A549 (cell line): ENCODE data around the gene MAL. TPM values are rescaled to one million over a fixed set of nuclear protein-coding genes. Genes with fewer than 3 reads are reported as not detected.

Source experiments
- ATAC-seq, 2 experiments: fragments of 200-7000 bp in 1 of 2; fragments of >200 bp in 1 of 2; cut with Nextera tagmentation in 1 of 2; cut with Tn5 transposase in 1 of 2; 3 replicates each; pipeline versions ENCODE4 v1.8.0 to v1.9.1; 2018 to 2020; ENCODE audit warnings: mild to moderate bottlenecking in 1 of 2, moderate library complexity in 1 of 2
- CTCF ChIA-PET: fragments of 300-600 bp; sonication (Branson Sonifier 250); formaldehyde crosslinking; extraction: SDS; loops from one replicate; lab custom pipeline; 2021; ENCODE audit warnings: antibody characterized with exemption, inconsistent platforms; lab: Yijun Ruan, JAX
- POLR2A ChIA-PET: fragments of 350-600 bp; formaldehyde crosslinking; extraction: SDS; loops from one replicate; lab custom pipeline; 2021; ENCODE audit warnings: antibody characterized with exemption, inconsistent platforms; lab: Yijun Ruan, JAX
- DNase-seq, 2 experiments: peaks; one replicate each; pipeline versions ENCODE4 v3.0.0 to v3.0.0-alpha.2; 2011 to 2016; ENCODE audit warnings: low read depth in 1 of 2, low spot score in 1 of 2
- FAIRE-seq: peaks from 2 replicates; lab custom pipeline; 2011; peaks lifted over from hg19 to GRCh38; lab: Jason Lieb, UNC
- H3K27ac ChIP-seq, 2 experiments: fragments of >200 bp; sonication (Bioruptor Twin); formaldehyde crosslinking; 3 replicates each; pipeline ENCODE4 v1.5.1; 2016 to 2017
- H3K4me1 ChIP-seq: fragments of >200 bp; sonication (Bioruptor Twin); formaldehyde crosslinking; 3 replicates; pipeline ENCODE4 v1.6.1; 2016
- H3K4me2 ChIP-seq: fragments of >200 bp; sonication (Bioruptor Twin); formaldehyde crosslinking; 3 replicates; pipeline ENCODE4 v1.6.1; 2016
- H3K4me3 ChIP-seq: fragments of >200 bp; sonication (Bioruptor Twin); formaldehyde crosslinking; 3 replicates; pipeline ENCODE4 v1.5.1; 2016
- H3K9me3 ChIP-seq: fragments of >200 bp; sonication (Bioruptor Twin); formaldehyde crosslinking; 3 replicates; pipeline ENCODE4 v1.6.1; 2016
- CHD2 ChIP-seq: fragments of 150-350 bp; IDR thresholded peaks from 2 replicates; pipeline ENCODE4 v1.6.1; 2014; ENCODE audit warnings: low read length; ENCODE audit not compliant: partially characterized antibody
- EHF ChIP-seq: fragments of 250-450 bp; sonication (Bioruptor Pico); IDR thresholded peaks from 2 replicates; pipeline ENCODE4 v1.5.0; 2020; ENCODE audit warnings: mild to moderate bottlenecking
- EHMT2 ChIP-seq: fragments of 200-600 bp; sonication (generic); IDR thresholded peaks from 2 replicates; pipeline ENCODE4 v1.6.1; 2016; ENCODE audit warnings: antibody characterized with exemption, low read depth, mild to moderate bottlenecking, moderate library complexity
- ESRRA ChIP-seq: fragments of 150-350 bp; IDR thresholded peaks from 2 replicates; pipeline ENCODE4 v1.6.1; 2014; ENCODE audit warnings: mild to moderate bottlenecking, low read length, borderline replicate concordance
- HDAC2 ChIP-seq: fragments of 200-600 bp; sonication (generic); IDR thresholded peaks from 2 replicates; pipeline ENCODE4 v1.6.1; 2016
- HOXA7 ChIP-seq: fragments of 250-450 bp; sonication (Bioruptor Pico); IDR thresholded peaks from 2 replicates; pipeline ENCODE4 v1.5.0; 2020; ENCODE audit warnings: mild to moderate bottlenecking, moderate library complexity
- HOXB13 ChIP-seq: fragments of 250-450 bp; sonication (Bioruptor Pico); IDR thresholded peaks from 2 replicates; pipeline ENCODE4 v1.5.0; 2020; ENCODE audit warnings: low read depth, mild to moderate bottlenecking, moderate library complexity
- HOXB5 ChIP-seq: fragments of 250-450 bp; sonication (Bioruptor Pico); IDR thresholded peaks from 2 replicates; pipeline ENCODE4 v1.5.0; 2020; ENCODE audit warnings: mild to moderate bottlenecking, moderate library complexity
- JUNB ChIP-seq: fragments of >200 bp; sonication (Bioruptor Twin); formaldehyde crosslinking; IDR thresholded peaks from 2 replicates; pipeline ENCODE4 v1.6.1; 2016
- MAZ ChIP-seq: fragments of 150-350 bp; IDR thresholded peaks from 2 replicates; pipeline ENCODE4 v1.6.1; 2014; ENCODE audit warnings: antibody characterized with exemption, low read depth, low read length, borderline replicate concordance
- NFE2L2 ChIP-seq: fragments of 150-350 bp; conservative IDR thresholded peaks from 2 replicates; pipeline ENCODE4 v1.6.1; 2014; ENCODE audit warnings: low read length
- POLR2A ChIP-seq: IDR thresholded peaks from 2 replicates; pipeline ENCODE4 v1.6.1; 2012; ENCODE audit warnings: mild to moderate bottlenecking, low read length
- POLR2AphosphoS2 ChIP-seq: conservative IDR thresholded peaks from 2 replicates; pipeline ENCODE4 v1.6.1; 2012; ENCODE audit warnings: low read length, improper control_type of control experiment, inconsistent platforms
- RARB ChIP-seq: fragments of 250-450 bp; sonication (Bioruptor Pico); IDR thresholded peaks from 2 replicates; pipeline ENCODE4 v1.8.0; 2021; ENCODE audit warnings: mild to moderate bottlenecking, moderate library complexity
- RCOR1 ChIP-seq: fragments of 150-350 bp; IDR thresholded peaks from 2 replicates; pipeline ENCODE4 v1.6.1; 2014; ENCODE audit warnings: antibody characterized with exemption, low read length, low read depth
- RNF2 ChIP-seq: fragments of 200-600 bp; sonication (generic); IDR thresholded peaks from 2 replicates; pipeline ENCODE4 v1.6.1; 2016; ENCODE audit warnings: low read depth, mild to moderate bottlenecking, antibody characterized with exemption, moderate library complexity, borderline replicate concordance
- SMC3 ChIP-seq: fragments of >200 bp; sonication (Bioruptor Twin); formaldehyde crosslinking; IDR thresholded peaks from 3 replicates; pipeline ENCODE4 v1.6.1; 2018; ENCODE audit warnings: inconsistent platforms
- ZNF302 ChIP-seq: fragments of 250-450 bp; sonication (Bioruptor Pico); IDR thresholded peaks from 2 replicates; pipeline ENCODE4 v1.9.0; 2021; ENCODE audit warnings: inconsistent platforms, mild to moderate bottlenecking, moderate library complexity
- WGBS: methylation state at CpG from one replicate; pipeline ENCODE4 v1.1.6; 2017; ENCODE audit errors: missing lambda C conversion rate; 5-methylcytosine and 5-hydroxymethylcytosine counted together
- polyA plus RNA-seq, 4 experiments: library from polyadenylated mRNA; depleted of rRNA in 3 of 4; stranded (reverse); fragments of >200 nt; fragmentation: RNase III in 1 of 4; extraction: RNeasy Plus Mini Kit Qiagen cat#74134 plus additional on column Dnase treatment in 1 of 4; gene quantifications; 2 replicates in 3 of 4; 3 replicates in 1 of 4; pipeline ENCODE4 v1.2.3, GENCODE V29; 2011 to 2017
- TF ChIP-seq, protein P1 (sequence below): IDR thresholded peaks from 2 replicates; pipeline ENCODE4 v1.6.1; 2012
- TF ChIP-seq, protein P2 (sequence below): IDR thresholded peaks from 2 replicates; pipeline ENCODE4 v1.6.1; 2012
- TF ChIP-seq, protein P3 (sequence below): fragments of 200-600 bp; sonication (generic); IDR thresholded peaks from 2 replicates; pipeline ENCODE4 v1.6.1; 2016; ENCODE audit warnings: antibody characterized with exemption, mild to moderate bottlenecking, moderate library complexity
- TF ChIP-seq, protein P4 (sequence below): fragments of 150-350 bp; IDR thresholded peaks from 2 replicates; pipeline ENCODE4 v1.6.1; 2014; ENCODE audit warnings: low read depth, mild to moderate bottlenecking, low read length
- TF ChIP-seq, protein P5 (sequence below): fragments of 250-450 bp; sonication (Bioruptor Pico); IDR thresholded peaks from 2 replicates; pipeline ENCODE4 v1.5.0; 2020; ENCODE audit warnings: low read depth, mild to moderate bottlenecking, moderate library complexity
- TF ChIP-seq, protein P6 (sequence below): fragments of >200 bp; sonication (Bioruptor Twin); formaldehyde crosslinking; IDR thresholded peaks from 3 replicates; pipeline ENCODE4 v1.6.1; 2016

Gene MAL
- polyA plus RNA-seq, 2 of the 4 experiments (the other 2 are of a cell fraction) = not detected

DNA sequence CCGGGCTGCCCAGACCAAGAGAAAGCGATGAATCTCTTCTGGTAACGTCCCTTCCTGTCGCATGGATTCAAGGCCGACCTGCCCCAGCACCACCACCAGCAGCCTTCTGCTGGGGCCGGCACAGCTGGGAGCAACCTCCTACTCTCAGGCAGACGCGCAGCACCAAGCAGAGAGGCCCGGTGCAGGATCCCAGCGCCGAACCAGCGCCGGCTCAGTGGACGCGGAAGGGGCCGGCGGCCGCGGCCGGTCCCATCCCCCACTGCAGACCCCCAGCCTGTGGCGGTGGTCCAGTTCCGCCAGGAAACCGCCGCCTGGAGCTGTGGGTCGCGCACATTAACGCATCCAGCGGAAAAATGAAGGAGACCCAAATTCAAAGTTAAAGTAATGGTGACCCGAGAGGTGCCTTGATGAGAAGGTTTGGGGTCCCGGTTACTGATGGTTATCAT is 525 bp upstream of the MAL start (continued):
- TF ChIP-seq, protein P1, sequence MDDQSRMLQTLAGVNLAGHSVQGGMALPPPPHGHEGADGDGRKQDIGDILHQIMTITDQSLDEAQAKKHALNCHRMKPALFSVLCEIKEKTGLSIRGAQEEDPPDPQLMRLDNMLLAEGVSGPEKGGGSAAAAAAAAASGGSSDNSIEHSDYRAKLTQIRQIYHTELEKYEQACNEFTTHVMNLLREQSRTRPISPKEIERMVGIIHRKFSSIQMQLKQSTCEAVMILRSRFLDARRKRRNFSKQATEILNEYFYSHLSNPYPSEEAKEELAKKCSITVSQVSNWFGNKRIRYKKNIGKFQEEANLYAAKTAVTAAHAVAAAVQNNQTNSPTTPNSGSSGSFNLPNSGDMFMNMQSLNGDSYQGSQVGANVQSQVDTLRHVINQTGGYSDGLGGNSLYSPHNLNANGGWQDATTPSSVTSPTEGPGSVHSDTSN = no peak
- no peak for TF ChIP-seq RARB

DNA sequence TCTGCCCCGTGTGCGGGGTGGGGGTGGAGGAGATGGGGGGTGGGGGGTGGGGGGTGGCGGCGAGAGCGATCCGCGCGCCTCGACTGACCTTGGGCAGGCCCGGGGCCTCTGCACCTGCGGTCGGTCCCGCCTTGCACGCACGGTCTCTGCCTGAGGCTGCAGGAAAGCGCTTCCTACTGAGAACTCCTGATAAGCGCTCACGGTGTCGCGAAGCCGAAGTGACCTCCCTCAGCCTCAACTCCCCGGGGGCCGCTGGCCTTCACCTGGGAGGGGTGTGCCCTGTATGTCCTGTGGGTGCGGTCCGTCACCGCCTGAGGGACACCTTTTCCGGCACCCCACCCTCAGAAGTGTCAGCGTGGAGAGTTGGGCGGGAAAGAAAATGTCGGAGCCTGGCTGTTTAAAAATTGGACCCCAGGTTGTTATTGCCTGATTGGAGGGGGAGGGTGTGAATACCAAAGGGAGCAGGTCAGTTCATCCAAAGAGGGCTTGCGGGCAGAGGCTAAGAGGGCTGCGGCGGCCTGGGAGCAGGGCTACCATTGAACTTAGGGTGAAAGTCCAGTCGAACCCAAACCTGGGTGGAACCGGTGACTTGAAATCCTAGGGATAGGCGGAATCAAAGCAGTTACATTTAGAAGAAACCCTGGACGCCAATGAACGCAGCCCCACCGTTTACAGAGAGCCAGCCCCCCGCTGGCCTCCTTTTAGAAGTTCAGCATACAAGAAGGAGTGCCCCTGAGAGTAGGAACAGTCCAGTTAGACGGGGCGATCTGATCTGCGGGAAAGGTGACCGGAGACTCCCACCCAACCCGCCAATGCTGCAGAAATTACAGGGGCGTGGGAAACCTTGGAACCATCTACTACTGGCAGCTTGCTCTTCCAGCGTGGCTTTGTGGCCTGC is 1.2 kb downstream of the MAL start:
- no peaks in the 10 kb centered on the region for H3K9me3 ChIP-seq
- FAIRE-seq = no peak
- H3K4me2 ChIP-seq = peak overlapping the region; percentile 84
- ChIA-PET CTCF (interaction anchor here (0.7 to 2.3 kb wide), 2 partner anchors 49 to 53 kb away, joined by 3 to 7 read pairs; no protein-coding TSS in a partner anchor), POLR2A (no interaction called here)
- ATAC-seq = peak; percentile 7 to 14; a peak in 1 of 6 replicates
- H3K4me1 ChIP-seq = 0 out of 3 replicates have a peak, but pooled peaks cover 3% of the 10 kb centered on the region
- H3K27ac ChIP-seq = no peak overlapping the region
- no peak for DNase-seq
- WGBS = 43% methylated on average over 36 of the region's 47 CpGs
- H3K4me3 ChIP-seq = peak overlapping the region; percentile 49
- no peak for TF ChIP-seq RCOR1
- no peak for TF ChIP-seq HDAC2
- TF ChIP-seq POLR2A = no peak
- no peak for TF ChIP-seq NFE2L2
- TF ChIP-seq RNF2 = no peak
- no peak for TF ChIP-seq POLR2AphosphoS2
- TF ChIP-seq ZNF302 (CRISPR knock-in tag) = no peak
- no peak for TF ChIP-seq HOXB5 (CRISPR knock-in tag)

DNA sequence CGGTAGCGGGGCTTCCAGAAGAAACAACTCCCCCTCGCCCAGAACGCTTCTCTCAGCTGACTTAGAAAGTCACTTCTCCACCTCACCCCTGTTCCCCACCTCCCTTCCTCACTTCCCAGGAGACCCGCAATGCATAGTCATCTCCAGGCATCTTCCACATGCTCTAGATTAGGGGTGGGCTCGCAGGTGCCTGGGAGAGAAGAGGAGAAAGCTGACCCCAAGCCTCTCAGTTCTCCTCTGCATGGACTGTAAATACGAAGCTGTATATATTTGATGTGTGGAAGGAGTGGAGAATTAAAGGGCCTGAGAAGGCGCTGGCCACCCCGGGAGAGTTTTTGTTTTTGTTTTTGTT is 1.8 kb downstream of the MAL start:
- no peak for ATAC-seq

More for the DNA sequence above, 1.8 kb downstream of the MAL start:
- FAIRE-seq = no peak
- POLR2A ChIA-PET = no interaction called here
- Histone ChIP-seq H3K4me1 (0 out of 3 replicates have a peak, but pooled peaks cover 3% of the 10 kb centered on the region), H3K27ac (no peak overlapping the region)
- TF ChIP-seq, protein P2, sequence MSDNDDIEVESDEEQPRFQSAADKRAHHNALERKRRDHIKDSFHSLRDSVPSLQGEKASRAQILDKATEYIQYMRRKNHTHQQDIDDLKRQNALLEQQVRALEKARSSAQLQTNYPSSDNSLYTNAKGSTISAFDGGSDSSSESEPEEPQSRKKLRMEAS = no peak
- no peak for TF ChIP-seq EHMT2
- TF ChIP-seq, protein P3, sequence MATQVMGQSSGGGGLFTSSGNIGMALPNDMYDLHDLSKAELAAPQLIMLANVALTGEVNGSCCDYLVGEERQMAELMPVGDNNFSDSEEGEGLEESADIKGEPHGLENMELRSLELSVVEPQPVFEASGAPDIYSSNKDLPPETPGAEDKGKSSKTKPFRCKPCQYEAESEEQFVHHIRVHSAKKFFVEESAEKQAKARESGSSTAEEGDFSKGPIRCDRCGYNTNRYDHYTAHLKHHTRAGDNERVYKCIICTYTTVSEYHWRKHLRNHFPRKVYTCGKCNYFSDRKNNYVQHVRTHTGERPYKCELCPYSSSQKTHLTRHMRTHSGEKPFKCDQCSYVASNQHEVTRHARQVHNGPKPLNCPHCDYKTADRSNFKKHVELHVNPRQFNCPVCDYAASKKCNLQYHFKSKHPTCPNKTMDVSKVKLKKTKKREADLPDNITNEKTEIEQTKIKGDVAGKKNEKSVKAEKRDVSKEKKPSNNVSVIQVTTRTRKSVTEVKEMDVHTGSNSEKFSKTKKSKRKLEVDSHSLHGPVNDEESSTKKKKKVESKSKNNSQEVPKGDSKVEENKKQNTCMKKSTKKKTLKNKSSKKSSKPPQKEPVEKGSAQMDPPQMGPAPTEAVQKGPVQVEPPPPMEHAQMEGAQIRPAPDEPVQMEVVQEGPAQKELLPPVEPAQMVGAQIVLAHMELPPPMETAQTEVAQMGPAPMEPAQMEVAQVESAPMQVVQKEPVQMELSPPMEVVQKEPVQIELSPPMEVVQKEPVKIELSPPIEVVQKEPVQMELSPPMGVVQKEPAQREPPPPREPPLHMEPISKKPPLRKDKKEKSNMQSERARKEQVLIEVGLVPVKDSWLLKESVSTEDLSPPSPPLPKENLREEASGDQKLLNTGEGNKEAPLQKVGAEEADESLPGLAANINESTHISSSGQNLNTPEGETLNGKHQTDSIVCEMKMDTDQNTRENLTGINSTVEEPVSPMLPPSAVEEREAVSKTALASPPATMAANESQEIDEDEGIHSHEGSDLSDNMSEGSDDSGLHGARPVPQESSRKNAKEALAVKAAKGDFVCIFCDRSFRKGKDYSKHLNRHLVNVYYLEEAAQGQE = no peak
- TF ChIP-seq MAZ = no peak
- no peak for TF ChIP-seq CHD2
- TF ChIP-seq HOXB13 (CRISPR knock-in tag) = no peak
- TF ChIP-seq, protein P4, sequence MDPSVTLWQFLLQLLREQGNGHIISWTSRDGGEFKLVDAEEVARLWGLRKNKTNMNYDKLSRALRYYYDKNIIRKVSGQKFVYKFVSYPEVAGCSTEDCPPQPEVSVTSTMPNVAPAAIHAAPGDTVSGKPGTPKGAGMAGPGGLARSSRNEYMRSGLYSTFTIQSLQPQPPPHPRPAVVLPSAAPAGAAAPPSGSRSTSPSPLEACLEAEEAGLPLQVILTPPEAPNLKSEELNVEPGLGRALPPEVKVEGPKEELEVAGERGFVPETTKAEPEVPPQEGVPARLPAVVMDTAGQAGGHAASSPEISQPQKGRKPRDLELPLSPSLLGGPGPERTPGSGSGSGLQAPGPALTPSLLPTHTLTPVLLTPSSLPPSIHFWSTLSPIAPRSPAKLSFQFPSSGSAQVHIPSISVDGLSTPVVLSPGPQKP = no peak
- TF ChIP-seq JUNB = no peak
- TF ChIP-seq, protein P5, sequence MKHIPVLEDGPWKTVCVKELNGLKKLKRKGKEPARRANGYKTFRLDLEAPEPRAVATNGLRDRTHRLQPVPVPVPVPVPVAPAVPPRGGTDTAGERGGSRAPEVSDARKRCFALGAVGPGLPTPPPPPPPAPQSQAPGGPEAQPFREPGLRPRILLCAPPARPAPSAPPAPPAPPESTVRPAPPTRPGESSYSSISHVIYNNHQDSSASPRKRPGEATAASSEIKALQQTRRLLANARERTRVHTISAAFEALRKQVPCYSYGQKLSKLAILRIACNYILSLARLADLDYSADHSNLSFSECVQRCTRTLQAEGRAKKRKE (CRISPR knock-in tag) = no peak
- no peak for TF ChIP-seq HOXA7 (CRISPR knock-in tag)
- TF ChIP-seq, protein P6, sequence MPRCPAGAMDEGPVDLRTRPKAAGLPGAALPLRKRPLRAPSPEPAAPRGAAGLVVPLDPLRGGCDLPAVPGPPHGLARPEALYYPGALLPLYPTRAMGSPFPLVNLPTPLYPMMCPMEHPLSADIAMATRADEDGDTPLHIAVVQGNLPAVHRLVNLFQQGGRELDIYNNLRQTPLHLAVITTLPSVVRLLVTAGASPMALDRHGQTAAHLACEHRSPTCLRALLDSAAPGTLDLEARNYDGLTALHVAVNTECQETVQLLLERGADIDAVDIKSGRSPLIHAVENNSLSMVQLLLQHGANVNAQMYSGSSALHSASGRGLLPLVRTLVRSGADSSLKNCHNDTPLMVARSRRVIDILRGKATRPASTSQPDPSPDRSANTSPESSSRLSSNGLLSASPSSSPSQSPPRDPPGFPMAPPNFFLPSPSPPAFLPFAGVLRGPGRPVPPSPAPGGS = no peak
- no peak for TF ChIP-seq RNF2
- no peak for TF ChIP-seq RCOR1
- TF ChIP-seq EHF (CRISPR knock-in tag) = no peak
- TF ChIP-seq HDAC2 = no peak
- TF ChIP-seq ESRRA = no peak
- TF ChIP-seq SMC3 = no peak
- TF ChIP-seq, all 56 proteins: peak for 0
- 64% methylated on average over 9 of the region's 9 CpGs for WGBS
- Histone ChIP-seq H3K4me3 (no peak overlapping the region), H3K4me2 (no peak overlapping the region), H3K9me3 (no peaks in the 10 kb centered on the region)
- CTCF ChIA-PET = interaction anchor here (2.3 kb wide), 1 partner anchor 52 kb away, joined by 7 read pairs; no protein-coding TSS in a partner anchor
- no peak for DNase-seq
